H1 (cell line): Measurements from ENCODE around the gene SPRING1. TPM values are rescaled to one million over a fixed set of nuclear protein-coding genes. Genes with fewer than 3 reads are reported as not detected.
A peak's percentile ranks its signal among the peaks of the same experiment; 100 is the strongest.

Source experiments
- ASH2L ChIP-seq: fragments of 200-600, 300-600 bp; sonication (generic); IDR thresholded peaks from one replicate; pipeline ENCODE4 v1.7.1; 2017; ENCODE audit warnings: low read length
- ATF2 ChIP-seq: IDR thresholded peaks from 2 replicates; pipeline ENCODE4 v1.6.1; 2012; ENCODE audit warnings: low read length, inconsistent platforms
- BACH1 ChIP-seq: IDR thresholded peaks from 2 replicates; pipeline ENCODE4 v1.6.1; 2012; ENCODE audit warnings: low read length, improper control_type of control experiment
- CHD2 ChIP-seq: IDR thresholded peaks from 2 replicates; pipeline ENCODE4 v1.6.1; 2012; ENCODE audit warnings: low read length, improper control_type of control experiment
- JUN ChIP-seq: IDR thresholded peaks from 2 replicates; pipeline ENCODE4 v1.6.1; 2011; ENCODE audit warnings: low read depth, mild to moderate bottlenecking, improper control_type of control experiment, low read length
- NANOG ChIP-seq: IDR thresholded peaks from 2 replicates; pipeline ENCODE4 v1.6.1; 2011; ENCODE audit warnings: low read length, low read depth, mild to moderate bottlenecking, inconsistent platforms; ENCODE audit not compliant: insufficient read depth, poor library complexity, severe bottlenecking
- RBBP5 ChIP-seq: IDR thresholded peaks from 2 replicates; pipeline ENCODE4 v1.7.1; 2012; ENCODE audit warnings: low read depth, mild to moderate bottlenecking, inconsistent platforms, low read length, moderate library complexity, borderline replicate concordance
- SIN3A ChIP-seq, 2 experiments: IDR thresholded peaks in 1 of 2; conservative IDR thresholded peaks in 1 of 2; 2 replicates each; pipeline ENCODE4 v1.6.1; 2011 to 2012; ENCODE audit warnings: low read length in 2 of 2, improper control_type of control experiment in 1 of 2, low read depth in 1 of 2, mild to moderate bottlenecking in 1 of 2
- TAF1 ChIP-seq: IDR thresholded peaks from 2 replicates; pipeline ENCODE4 v1.6.1; 2011; ENCODE audit warnings: mild to moderate bottlenecking, low read depth, low read length
- polyA plus RNA-seq, 7 experiments: library from polyadenylated mRNA; depleted of rRNA in 3 of 7; stranded (reverse) in 5 of 7; unstranded in 2 of 7; fragments of >200 nt in 5 of 7; fragments of 200-250 nt in 2 of 7; gene quantifications; 1 replicate in 5 of 7; 2 replicates in 1 of 7; 4 replicates in 1 of 7; pipeline versions ENCODE4 v1.2.1 to v1.2.3, GENCODE V29; 2011 to 2013; ENCODE audit warnings: missing spikeins in 2 of 7, mixed read lengths in 2 of 7
- total RNA-seq: library from RNA; stranded (reverse); fragmentation: NEBNext Ultra II Directional; extraction: Animal tissue kit (Norgen Biotek cat#: 25700); gene quantifications from 2 replicates; pipeline ENCODE4 v1.2.1, GENCODE V29; 2021

Gene SPRING1
- total and polyA plus RNA-seq, 2 of the 8 experiments (the other 6 are each of a cell fraction or from before 2014, with no cell fraction given) = 14.3 to 46.5 TPM

GRCh38 chr12:116737774-116738657 is at the start of gene SPRING1, which contains the start of gene RNFT2 (continued):
- TF ChIP-seq JUN (no peak), TAF1 (peak; percentile 58), BACH1 (no peak), NANOG (peak; percentile 22), CHD2 (peak; percentile 72), SIN3A (conservative IDR thresholded peaks at IDR 0.05 in 1 of 2, IDR thresholded peaks at IDR 0.05 in 1 of 2; ENCODE audit: low read depth in 1 of 2, low read length in 2 of 2) (peak; percentile 28 to 78; a peak in 1 of 4 replicates), ASH2L (peak; percentile 93), ATF2 (0 out of 2 replicates have a peak, but pooled peaks have one; percentile 22), RBBP5 (no peak)
- TF ChIP-seq, all 59 proteins: peak for 26
